ENCODE measurements around the gene TTYH3. TPM values are rescaled to one million over a fixed set of nuclear protein-coding genes. Genes with fewer than 3 reads are reported as not detected.

The TTYH3 gene
- total RNA-seq, 1 donor from 2014 or later, result 106 TPM

DNA sequence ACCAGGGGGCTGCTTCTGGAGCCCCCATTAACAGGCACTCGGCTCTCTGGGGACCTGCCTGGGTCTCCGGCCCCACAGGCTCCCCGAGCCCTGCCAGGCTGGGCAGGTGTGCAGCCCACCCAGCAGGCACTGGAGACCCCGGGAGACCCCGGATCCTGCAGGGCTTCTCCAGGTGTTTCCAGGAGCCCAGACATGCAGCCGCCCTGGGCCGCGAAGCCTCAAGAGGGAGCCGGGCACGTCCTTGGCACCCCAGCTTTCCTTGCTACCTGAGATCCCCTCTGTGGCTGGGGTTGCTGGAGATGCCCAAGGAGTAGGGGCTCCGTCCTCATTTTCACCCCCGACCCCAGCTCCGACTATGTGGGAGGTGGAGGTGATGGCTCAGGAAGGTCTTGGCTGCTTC lies 48.5 kb downstream of the TTYH3 start:
- no peak overlapping the region for H3K4me3 ChIP-seq (ENCODE audit: low read depth, low read length)
- no peaks in the 10 kb centered on the region for H3K36me3 ChIP-seq (ENCODE audit: control insufficient read depth, insufficient read depth, low read length)
- TF ChIP-seq, protein P1, sequence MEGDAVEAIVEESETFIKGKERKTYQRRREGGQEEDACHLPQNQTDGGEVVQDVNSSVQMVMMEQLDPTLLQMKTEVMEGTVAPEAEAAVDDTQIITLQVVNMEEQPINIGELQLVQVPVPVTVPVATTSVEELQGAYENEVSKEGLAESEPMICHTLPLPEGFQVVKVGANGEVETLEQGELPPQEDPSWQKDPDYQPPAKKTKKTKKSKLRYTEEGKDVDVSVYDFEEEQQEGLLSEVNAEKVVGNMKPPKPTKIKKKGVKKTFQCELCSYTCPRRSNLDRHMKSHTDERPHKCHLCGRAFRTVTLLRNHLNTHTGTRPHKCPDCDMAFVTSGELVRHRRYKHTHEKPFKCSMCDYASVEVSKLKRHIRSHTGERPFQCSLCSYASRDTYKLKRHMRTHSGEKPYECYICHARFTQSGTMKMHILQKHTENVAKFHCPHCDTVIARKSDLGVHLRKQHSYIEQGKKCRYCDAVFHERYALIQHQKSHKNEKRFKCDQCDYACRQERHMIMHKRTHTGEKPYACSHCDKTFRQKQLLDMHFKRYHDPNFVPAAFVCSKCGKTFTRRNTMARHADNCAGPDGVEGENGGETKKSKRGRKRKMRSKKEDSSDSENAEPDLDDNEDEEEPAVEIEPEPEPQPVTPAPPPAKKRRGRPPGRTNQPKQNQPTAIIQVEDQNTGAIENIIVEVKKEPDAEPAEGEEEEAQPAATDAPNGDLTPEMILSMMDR (IDR thresholded peaks at IDR 0.05; ENCODE audit: insufficient read depth, low read length, poor library complexity, severe bottlenecking), result no peak
- no peak for DNase-seq (ENCODE audit: low read depth)
- H3K27me3 ChIP-seq (ENCODE audit: control insufficient read depth, insufficient read depth, low read length), result peaks cover 16% of the 10 kb centered on the region

DNA sequence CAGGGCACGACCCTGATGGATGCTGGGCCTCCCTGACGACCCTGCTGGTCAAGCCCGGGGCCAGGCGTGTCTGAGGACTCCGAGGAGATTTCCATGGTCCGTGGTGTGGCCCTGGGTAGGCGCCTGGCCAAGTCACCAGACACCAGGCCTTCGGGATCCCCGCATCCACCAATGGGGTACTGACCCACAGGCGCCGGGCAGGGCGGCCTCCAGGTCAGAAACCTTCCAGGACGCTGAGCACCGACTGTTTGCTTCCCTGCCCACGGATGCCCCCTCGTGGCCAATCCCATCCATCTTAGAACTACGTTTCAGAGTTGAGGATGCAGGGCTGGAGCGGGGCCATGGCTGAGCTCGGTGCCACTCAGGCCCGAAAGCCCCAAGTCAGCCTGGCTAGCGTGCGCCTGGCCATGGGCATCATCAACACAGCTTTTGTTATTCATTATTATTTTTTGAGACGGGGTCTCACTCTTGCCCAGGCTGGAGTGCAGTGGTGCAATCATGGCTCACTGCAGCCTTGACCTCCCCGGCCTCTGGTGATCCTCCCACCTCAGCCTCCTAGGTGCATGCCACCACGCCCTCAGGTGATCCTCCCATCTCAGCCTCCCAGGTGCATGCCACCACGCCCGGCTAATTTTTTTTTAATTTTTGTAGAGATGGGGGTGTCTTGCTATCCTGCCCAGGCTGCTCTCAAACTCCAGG lies 49.2 kb downstream of the TTYH3 start:
- Histone ChIP-seq H3K36me3 (ENCODE audit: control insufficient read depth, insufficient read depth, low read length) (no peaks in the 10 kb centered on the region), H3K27me3 (ENCODE audit: control insufficient read depth, insufficient read depth, low read length) (peaks cover 16% of the 10 kb centered on the region), H3K4me3 (ENCODE audit: low read depth, low read length) (no peak overlapping the region)
- TF ChIP-seq, protein P1 (IDR thresholded peaks at IDR 0.05; ENCODE audit: insufficient read depth, low read length, poor library complexity, severe bottlenecking), result peak; percentile 79
- no peak for DNase-seq (ENCODE audit: low read depth)

DNA sequence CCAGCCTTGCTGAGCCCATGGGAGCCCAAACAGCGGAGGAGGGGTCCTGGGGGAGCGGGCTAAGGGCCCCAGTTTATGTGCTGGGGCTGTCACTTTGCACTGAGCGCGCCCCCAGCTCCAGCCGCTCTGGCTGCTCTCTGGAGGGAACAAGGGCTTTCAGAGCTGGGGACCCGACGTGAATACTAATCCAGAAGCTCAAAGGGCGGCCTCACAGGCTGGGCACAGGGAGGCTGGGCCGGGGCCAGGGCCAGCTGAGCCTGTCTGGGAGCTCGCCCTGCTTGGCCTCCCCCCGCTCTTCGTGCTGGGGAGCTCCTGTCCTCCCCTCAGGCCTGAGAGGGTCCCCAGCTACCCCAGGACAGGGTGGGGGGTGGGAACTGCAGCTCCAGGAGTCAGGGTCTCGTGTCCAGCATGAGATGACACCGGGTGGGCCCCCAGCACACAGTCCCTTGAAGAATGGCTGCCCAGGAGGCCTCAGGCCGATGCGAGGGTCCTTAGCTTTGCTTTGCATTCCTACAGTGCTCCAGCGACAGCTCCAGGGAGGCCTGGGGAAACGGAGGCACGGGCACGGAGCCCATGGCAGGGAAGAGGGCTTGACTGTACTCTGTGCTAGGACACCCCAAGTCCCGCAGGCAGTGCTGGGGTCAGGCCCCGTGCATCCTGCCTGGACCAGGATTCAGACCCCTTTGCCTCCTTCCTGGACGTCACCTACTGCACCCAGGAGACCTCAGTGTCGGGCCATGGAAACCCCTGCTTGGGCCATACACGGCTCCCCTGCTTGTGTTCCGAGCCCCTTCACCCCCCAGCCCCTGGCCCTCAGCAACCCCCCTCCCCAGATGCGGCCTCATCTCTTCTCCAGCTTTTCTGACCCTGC lies 50.4 kb downstream of the TTYH3 start:
- Histone ChIP-seq H3K36me3 (ENCODE audit: control insufficient read depth, insufficient read depth, low read length) (no peaks in the 10 kb centered on the region), H3K27me3 (ENCODE audit: control insufficient read depth, insufficient read depth, low read length) (peaks cover 16% of the 10 kb centered on the region), H3K4me3 (ENCODE audit: low read depth, low read length) (no peak overlapping the region)
- DNase-seq (ENCODE audit: low read depth), result no peak
- TF ChIP-seq, protein P1 (IDR thresholded peaks at IDR 0.05; ENCODE audit: insufficient read depth, low read length, poor library complexity, severe bottlenecking), result no peak

DNA sequence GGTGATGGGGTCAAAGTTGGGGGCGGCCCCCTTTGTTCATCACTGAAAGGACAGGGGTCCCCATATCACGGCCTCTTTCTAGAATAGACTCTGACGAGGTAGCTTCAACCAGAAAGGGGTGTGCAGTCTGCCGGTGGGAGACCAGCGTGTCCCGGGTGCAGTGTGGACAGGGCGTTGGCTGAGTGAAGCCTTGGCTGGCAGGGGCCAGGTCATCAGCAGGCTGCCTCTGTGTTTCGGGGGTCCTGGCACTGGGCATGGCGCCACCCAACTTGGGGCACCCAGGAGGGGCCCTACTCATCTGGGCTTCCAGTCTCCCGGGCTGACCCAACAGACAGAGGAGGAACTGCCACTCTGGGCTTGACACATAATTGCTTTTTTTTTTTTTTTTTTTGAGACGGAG lies 52.7 kb downstream of the TTYH3 start:
- no peak for DNase-seq (ENCODE audit: low read depth)
- Histone ChIP-seq H3K27me3 (ENCODE audit: control insufficient read depth, insufficient read depth, low read length) (peaks cover 21% of the 10 kb centered on the region), H3K36me3 (ENCODE audit: control insufficient read depth, insufficient read depth, low read length) (no peaks in the 10 kb centered on the region), H3K4me3 (ENCODE audit: low read depth, low read length) (no peak overlapping the region)
- TF ChIP-seq, protein P1 (IDR thresholded peaks at IDR 0.05; ENCODE audit: insufficient read depth, low read length, poor library complexity, severe bottlenecking), result no peak

DNA sequence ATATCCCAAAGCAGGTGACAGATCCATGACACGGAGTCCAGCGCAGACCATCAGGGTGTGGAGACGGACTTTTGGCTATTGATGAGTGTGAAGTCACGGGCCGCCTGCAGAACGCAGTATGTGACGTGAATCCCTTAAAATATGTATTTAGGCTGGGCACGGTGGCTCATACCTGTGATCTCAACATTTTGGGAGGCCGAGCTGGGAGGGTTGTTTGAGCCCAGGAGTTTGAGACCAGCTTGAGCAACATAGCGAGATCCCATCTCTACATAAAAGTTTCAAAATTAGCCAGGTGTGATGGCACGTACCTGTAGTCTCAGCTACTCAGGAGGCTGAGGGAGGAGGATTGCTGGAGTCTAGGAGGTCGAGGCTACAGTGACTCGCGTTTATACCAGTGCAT lies 54.3 kb downstream of the TTYH3 start:
- DNase-seq (ENCODE audit: low read depth), result no peak
- TF ChIP-seq, protein P1 (IDR thresholded peaks at IDR 0.05; ENCODE audit: insufficient read depth, low read length, poor library complexity, severe bottlenecking), result no peak
- peaks cover 9% of the 10 kb centered on the region for H3K27me3 ChIP-seq (ENCODE audit: control insufficient read depth, insufficient read depth, low read length)
- no peaks in the 10 kb centered on the region for H3K36me3 ChIP-seq (ENCODE audit: control insufficient read depth, insufficient read depth, low read length)
- no peak overlapping the region for H3K4me3 ChIP-seq (ENCODE audit: low read depth, low read length)

Measured in kidney epithelial cell (primary cell).